IPS DF 6.9 (cell line): Measurements from ENCODE around the gene SETD1B.

Experiments used
- DNase-seq: peaks from one replicate; pipeline ENCODE4 v3.0.0-alpha.2; 2013; ENCODE audit warnings: low read depth, low spot score
- H3K27ac ChIP-seq: one replicate; pipeline ENCODE4 v1.5.1; 2013; ENCODE audit warnings: low read length, control low read depth
- H3K27me3 ChIP-seq: 2 replicates; pipeline ENCODE4 v1.6.1; 2013; ENCODE audit warnings: mild to moderate bottlenecking, low read length; ENCODE audit not compliant: control insufficient read depth, insufficient read depth
- H3K36me3 ChIP-seq: 2 replicates; pipeline ENCODE4 v1.6.1; 2013; ENCODE audit warnings: low read length; ENCODE audit not compliant: control insufficient read depth, insufficient read depth
- H3K4me1 ChIP-seq: 2 replicates; pipeline ENCODE4 v1.6.1; 2013; ENCODE audit warnings: low read length; ENCODE audit not compliant: control insufficient read depth, insufficient read depth
- H3K4me3 ChIP-seq: 2 replicates; pipeline ENCODE4 v1.5.1; 2013; ENCODE audit warnings: mild to moderate bottlenecking, low read length
- H3K9me3 ChIP-seq: 2 replicates; pipeline ENCODE4 v1.6.1; 2013; ENCODE audit warnings: low read length, inconsistent platforms; ENCODE audit not compliant: control insufficient read depth, insufficient read depth
- WGBS: extraction: QIAGEN DNeasy Blood & Tissue Kit; methylation state at CpG from one replicate; pipeline ENCODE4 v1.1.7; 2013; ENCODE audit warnings: mixed read lengths, missing lambda C conversion rate; ENCODE audit not compliant: insufficient read length, insufficient coverage; 5-methylcytosine and 5-hydroxymethylcytosine counted together

The SETD1B gene

GRCh38 chr12:121817648-121818043 is 13.8 kb downstream of the SETD1B start:
- H3K36me3 ChIP-seq, result peaks cover 30% of the 10 kb centered on the region
- no CpG with 5 or more reads among the region's 18 CpGs for WGBS

GRCh38 chr12:121819212-121819949 is 15.6 kb downstream of the SETD1B start:
- peaks cover 34% of the 10 kb centered on the region for H3K36me3 ChIP-seq
- WGBS, result no CpG with 5 or more reads among the region's 22 CpGs
- no peak overlapping the region for H3K27ac ChIP-seq
- no peaks in the 10 kb centered on the region for H3K27me3 ChIP-seq
- H3K4me3 ChIP-seq, result no peak overlapping the region
- no peaks in the 10 kb centered on the region for H3K4me1 ChIP-seq
- DNase-seq, result no peak
- H3K9me3 ChIP-seq, result no peaks in the 10 kb centered on the region

More at GRCh38 chr12:121817648-121818043, 13.8 kb downstream of the SETD1B start:
- Histone ChIP-seq H3K9me3 (no peaks in the 10 kb centered on the region), H3K4me3 (no peak overlapping the region), H3K27me3 (no peaks in the 10 kb centered on the region), H3K4me1 (no peaks in the 10 kb centered on the region), H3K27ac (no peak overlapping the region)
- DNase-seq, result no peak

- H3K4me3 ChIP-seq, result no peak overlapping the region
- no peak overlapping the region for H3K27ac ChIP-seq
- peaks cover 31% of the 10 kb centered on the region for H3K36me3 ChIP-seq
- WGBS, result no CpG with 5 or more reads among the region's 7 CpGs
- no peaks in the 10 kb centered on the region for H3K9me3 ChIP-seq
- DNase-seq, result no peak
- no peaks in the 10 kb centered on the region for H3K4me1 ChIP-seq
- H3K27me3 ChIP-seq, result no peaks in the 10 kb centered on the region
Observed at GRCh38 chr12:121820056-121820455, 16.2 kb downstream of the SETD1B start.

- no peak overlapping the region for H3K27ac ChIP-seq
- H3K36me3 ChIP-seq, result peaks cover 28% of the 10 kb centered on the region
- no CpG with 5 or more reads among the region's 39 CpGs for WGBS
- no peaks in the 10 kb centered on the region for H3K4me1 ChIP-seq
- H3K27me3 ChIP-seq, result no peaks in the 10 kb centered on the region
- H3K4me3 ChIP-seq, result no peak overlapping the region
- DNase-seq, result no peak
- no peaks in the 10 kb centered on the region for H3K9me3 ChIP-seq
Observed at GRCh38 chr12:121822393-121823100, 18.7 kb downstream of the SETD1B start.

- H3K4me3 ChIP-seq, result no peak overlapping the region
- H3K27me3 ChIP-seq, result no peaks in the 10 kb centered on the region
- H3K27ac ChIP-seq, result no peak overlapping the region
- H3K36me3 ChIP-seq, result peaks cover 31% of the 10 kb centered on the region
- H3K4me1 ChIP-seq, result no peaks in the 10 kb centered on the region
- H3K9me3 ChIP-seq, result no peaks in the 10 kb centered on the region
- no peak for DNase-seq
- no CpG with 5 or more reads among the region's 36 CpGs for WGBS
Observed at GRCh38 chr12:121823101-121823726, 19.4 kb downstream of the SETD1B start.

GRCh38 chr12:121823727-121824115 is 19.9 kb downstream of the SETD1B start:
- WGBS, result no CpG with 5 or more reads among the region's 12 CpGs
- DNase-seq, result no peak
- no peaks in the 10 kb centered on the region for H3K4me1 ChIP-seq
- H3K27ac ChIP-seq, result no peak overlapping the region
- H3K36me3 ChIP-seq, result peaks cover 34% of the 10 kb centered on the region
- no peaks in the 10 kb centered on the region for H3K9me3 ChIP-seq
- no peaks in the 10 kb centered on the region for H3K27me3 ChIP-seq
- no peak overlapping the region for H3K4me3 ChIP-seq

- no peaks in the 10 kb centered on the region for H3K27me3 ChIP-seq
- WGBS, result no CpG with 5 or more reads among the region's 18 CpGs
- no peak overlapping the region for H3K4me3 ChIP-seq
- H3K9me3 ChIP-seq, result no peaks in the 10 kb centered on the region
- DNase-seq, result no peak
- peaks cover 26% of the 10 kb centered on the region for H3K36me3 ChIP-seq
- no peaks in the 10 kb centered on the region for H3K4me1 ChIP-seq
- H3K27ac ChIP-seq, result no peak overlapping the region
Observed at GRCh38 chr12:121825041-121825523, 21.3 kb downstream of the SETD1B start.

GRCh38 chr12:121826318-121827150 is 22.7 kb downstream of the SETD1B start:
- Histone ChIP-seq H3K4me3 (no peak overlapping the region), H3K27me3 (no peaks in the 10 kb centered on the region), H3K27ac (no peak overlapping the region), H3K4me1 (no peaks in the 10 kb centered on the region), H3K9me3 (no peaks in the 10 kb centered on the region), H3K36me3 (peaks cover 29% of the 10 kb centered on the region)
- no CpG with 5 or more reads among the region's 18 CpGs for WGBS
- DNase-seq, result no peak

- Histone ChIP-seq H3K9me3 (no peaks in the 10 kb centered on the region), H3K27ac (no peak overlapping the region), H3K4me1 (no peaks in the 10 kb centered on the region), H3K4me3 (no peak overlapping the region), H3K36me3 (peaks cover 25% of the 10 kb centered on the region), H3K27me3 (no peaks in the 10 kb centered on the region)
- no peak for DNase-seq
- WGBS, result no CpG with 5 or more reads among the region's 48 CpGs
Observed at GRCh38 chr12:121827351-121828099, 23.7 kb downstream of the SETD1B start.
